Measurements from ENCODE around the gene CCDC170. TPM values are rescaled to one million over a fixed set of nuclear protein-coding genes. Genes with fewer than 3 reads are reported as not detected.

The CCDC170 gene
- total and polyA plus RNA-seq, 9 of the 15 experiments (the other 6 are each of a cell fraction or from before 2014, with no cell fraction given) = 0.01 to 0.18 (median 0.05) TPM; not detected in 6

DNA sequence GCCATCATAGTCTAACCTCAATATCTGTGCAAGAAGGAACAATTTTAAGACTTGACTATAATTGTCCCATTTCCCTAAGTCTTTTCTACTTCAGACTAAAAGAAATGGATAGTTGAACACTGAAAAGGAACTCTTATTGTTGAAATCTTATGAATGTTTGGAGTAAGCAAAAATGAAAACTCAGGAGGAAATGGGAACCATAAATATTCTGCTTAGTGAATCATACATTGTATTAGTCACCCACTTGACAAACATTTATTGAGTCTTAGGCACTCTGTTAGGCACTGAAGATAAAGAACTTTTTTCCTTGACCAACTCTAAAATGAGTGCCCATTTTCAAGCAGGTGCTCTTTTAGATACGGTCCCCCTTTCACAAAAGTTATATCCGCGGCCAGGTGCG, 8.7 kb downstream of the CCDC170 start:
- Histone ChIP-seq H3K27me3 (ENCODE audit: control insufficient read depth in 2 of 2, insufficient read depth in 2 of 2, low read length in 2 of 2) (peaks cover 19 to 34% of the 10 kb centered on the region in 2 experiments), H3K4me2 (ENCODE audit: insufficient read depth, low read length) (no peak overlapping the region), H2AFZ (ENCODE audit: low read depth, low read length) (no peak overlapping the region), H4K20me1 (replicated peaks; ENCODE audit: control insufficient read depth, insufficient read depth, low read length) (no peaks in the 10 kb centered on the region), H3K9me1 (ENCODE audit: control insufficient read depth, insufficient read depth, low read length) (no peaks in the 10 kb centered on the region), H3K79me2 (ENCODE audit: control insufficient read depth, insufficient read depth, low read length) (no peaks in the 10 kb centered on the region), H3K4me1 (replicated peaks in 1 of 2; ENCODE audit: control insufficient read depth in 2 of 2, insufficient read depth in 2 of 2, low read length in 2 of 2) (no peaks in the 10 kb centered on the region), H3K4me3 (no peak overlapping the region), H3K9me3 (replicated peaks; ENCODE audit: control insufficient read depth, insufficient read depth, low read depth, low read length) (no peaks in the 10 kb centered on the region), H3K9ac (ENCODE audit: insufficient read depth in 1 of 2, low read depth in 2 of 2, low read length in 2 of 2) (no peak overlapping the region), H3K36me3 (ENCODE audit: control insufficient read depth, insufficient read depth, low read length) (no peaks in the 10 kb centered on the region), H3K27ac (ENCODE audit: extremely low read depth, low read depth, low read length) (no peak overlapping the region)
- intact Hi-C loops (cut with micrococcal nuclease) (no loop called here), in situ Hi-C loops (cut with MboI) (no loop called here)
- ATAC-seq (no peak), DNase-seq (ENCODE audit: extremely low read depth in 1 of 4, low spot score in 3 of 4) (no peak), FAIRE-seq (no peak)
- POLR2A ChIA-PET = no interaction called here
- WGBS (ENCODE audit: insufficient coverage, low coverage, missing lambda C conversion rate) = 4% methylated on average over 4 of the region's 4 CpGs
- no TSS peak for BruUV-seq (replicated peaks)
- TF ChIP-seq NFXL1 (CRISPR knock-in tag; IDR thresholded peaks at IDR 0.05) (no peak), NCOA1 (IDR thresholded peaks at IDR 0.05; ENCODE audit: low read depth) (no peak), STAT5B (CRISPR knock-in tag; IDR thresholded peaks at IDR 0.05) (no peak), ZNF639 (CRISPR knock-in tag; conservative IDR thresholded peaks at IDR 0.05 in 1 of 2, IDR thresholded peaks at IDR 0.05 in 1 of 2) (no peak), ELF2 (CRISPR knock-in tag; IDR thresholded peaks at IDR 0.05) (no peak), MAFK (IDR thresholded peaks at IDR 0.05; ENCODE audit: low read length) (no peak), PTRF (tag; IDR thresholded peaks at IDR 0.05) (no peak), ZNF695 (CRISPR knock-in tag; IDR thresholded peaks at IDR 0.05) (no peak), FOXA1 (IDR thresholded peaks at IDR 0.05; ENCODE audit: borderline replicate concordance) (no peak), KAT2B (IDR thresholded peaks at IDR 0.05; ENCODE audit: low read depth, low read length) (no peak), PCBP2 (IDR thresholded peaks at IDR 0.05; ENCODE audit: low read depth, low read length, poor library complexity, severe bottlenecking) (no peak), GTF2F1 (IDR thresholded peaks at IDR 0.05; ENCODE audit: low read depth, low read length) (no peak), KHSRP (IDR thresholded peaks at IDR 0.05) (no peak), POLR2H (tag; IDR thresholded peaks at IDR 0.05; ENCODE audit: low read depth) (no peak)
- CTCF ChIA-PET (ENCODE audit: low intra/inter-chr PET ratio) = no interaction called here
